ENCODE data around the gene ADAMTS14.
"Not testable (repeated sequence)": the region's sequence is repeated elsewhere in the genome, so short reads cannot be mapped to it uniquely, and the experiment has no call there.

Gene ADAMTS14

GRCh38 chr10:70658582-70659136, 13.6 kb upstream of the ADAMTS14 start:
- no peak for DNase-seq (ENCODE audit: low spot score)

DNA sequence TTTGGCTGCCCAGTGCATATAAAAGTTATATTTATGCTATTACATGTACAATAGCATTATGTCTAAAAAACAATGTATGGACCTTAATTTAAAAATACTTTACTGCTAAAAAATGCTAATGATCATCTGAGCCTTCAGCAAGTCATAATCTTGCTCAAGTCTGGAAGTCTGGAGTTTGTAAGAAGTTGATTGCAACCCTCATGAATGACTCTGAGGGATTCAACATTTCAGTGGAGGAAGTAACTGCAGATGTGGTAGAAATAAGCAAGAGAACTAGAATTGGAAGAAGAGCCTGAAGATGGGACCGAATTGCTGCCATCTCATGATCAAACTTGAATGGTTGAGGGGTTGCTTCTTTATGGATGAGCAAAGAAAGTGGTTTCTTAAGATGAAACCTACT, 13.0 kb upstream of the ADAMTS14 start:
- no peak for DNase-seq (ENCODE audit: low spot score)

GRCh38 chr10:70660722-70661121, 11.6 kb upstream of the ADAMTS14 start:
- DNase-seq (ENCODE audit: low spot score) = peak; percentile 90

- no peak for DNase-seq (ENCODE audit: low spot score)
Observed at GRCh38 chr10:70661623-70662361, 10.5 kb upstream of the ADAMTS14 start.

GRCh38 chr10:70662362-70663220, 9.7 kb upstream of the ADAMTS14 start:
- DNase-seq (ENCODE audit: low spot score) = no peak

DNA sequence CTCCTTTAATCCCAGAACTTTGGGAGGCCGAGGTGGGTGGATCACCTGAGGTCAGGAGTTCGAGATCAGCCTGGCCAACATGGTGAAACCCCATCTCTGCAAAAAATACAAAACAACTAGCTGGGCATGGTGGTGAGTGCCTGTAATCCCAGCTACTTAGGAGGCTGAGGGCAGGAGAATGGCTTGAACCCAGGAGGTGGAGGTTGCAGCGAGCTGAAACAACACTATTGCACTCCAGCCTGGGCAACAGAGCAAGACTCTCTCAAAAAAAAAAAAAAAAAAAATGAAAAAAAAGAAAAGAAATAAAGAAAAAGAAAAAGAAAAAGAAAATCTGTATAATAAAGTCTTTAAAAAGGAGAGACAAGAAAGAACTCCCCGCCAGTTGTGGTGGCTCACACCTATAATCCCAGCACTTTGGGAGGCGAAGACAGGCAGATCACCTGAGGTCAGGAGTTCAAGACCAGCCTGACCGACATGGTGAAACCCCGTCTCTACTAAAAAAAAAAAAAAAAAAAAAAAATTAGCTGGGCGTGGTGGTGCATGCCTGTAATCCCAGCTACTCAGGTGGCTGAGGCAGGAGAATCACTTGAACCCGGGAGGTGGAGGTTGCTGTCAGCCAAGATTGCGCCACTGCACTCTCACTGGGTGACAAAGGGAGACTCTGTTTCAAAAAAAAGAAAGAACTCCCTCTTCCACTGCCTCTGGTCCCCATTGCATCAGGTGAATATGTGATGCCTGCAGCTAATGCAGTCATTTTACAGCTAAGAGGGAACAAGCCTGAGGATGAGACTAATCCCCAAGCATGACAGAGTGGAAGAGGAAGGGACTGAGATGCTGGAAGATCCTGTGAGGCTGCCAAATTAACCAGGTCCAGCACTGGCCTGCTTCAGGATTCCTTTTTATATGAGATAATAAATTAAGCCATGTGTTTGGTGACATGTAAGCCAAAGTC, 8.6 kb upstream of the ADAMTS14 start:
- DNase-seq (ENCODE audit: low spot score) = not testable (repeated sequence)

GRCh38 chr10:70664702-70665195, 7.6 kb upstream of the ADAMTS14 start:
- peak; percentile 98 for DNase-seq (ENCODE audit: low spot score)

- no peak for DNase-seq (ENCODE audit: low spot score)
Observed at GRCh38 chr10:70666960-70667798, 5.1 kb upstream of the ADAMTS14 start.

- DNase-seq (ENCODE audit: low spot score) = not testable (repeated sequence)
Observed at GRCh38 chr10:70667818-70668217, 4.5 kb upstream of the ADAMTS14 start.

GRCh38 chr10:70668454-70668970, 3.8 kb upstream of the ADAMTS14 start:
- DNase-seq (ENCODE audit: low spot score) = no peak

DNA sequence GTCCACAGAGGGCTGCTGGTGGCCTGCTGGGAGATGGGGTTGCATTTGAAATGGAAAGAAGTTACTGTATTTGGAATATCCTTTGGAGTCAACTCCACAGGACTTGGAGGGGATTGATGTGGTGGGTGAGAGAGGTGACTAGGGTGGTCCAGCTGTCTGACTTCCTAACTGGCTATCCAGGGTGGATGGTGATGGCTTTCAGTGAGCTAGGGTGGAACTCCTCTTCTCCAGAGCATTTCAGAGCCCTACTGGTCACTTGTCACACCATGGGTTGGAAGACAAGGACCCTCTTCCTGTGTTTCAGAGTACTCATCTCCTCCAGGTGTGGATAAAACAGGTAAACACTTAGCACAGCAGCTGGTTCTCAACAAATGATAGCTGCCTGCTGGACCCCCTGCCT, 3.3 kb upstream of the ADAMTS14 start:
- DNase-seq (ENCODE audit: low spot score) = no peak

DNA sequence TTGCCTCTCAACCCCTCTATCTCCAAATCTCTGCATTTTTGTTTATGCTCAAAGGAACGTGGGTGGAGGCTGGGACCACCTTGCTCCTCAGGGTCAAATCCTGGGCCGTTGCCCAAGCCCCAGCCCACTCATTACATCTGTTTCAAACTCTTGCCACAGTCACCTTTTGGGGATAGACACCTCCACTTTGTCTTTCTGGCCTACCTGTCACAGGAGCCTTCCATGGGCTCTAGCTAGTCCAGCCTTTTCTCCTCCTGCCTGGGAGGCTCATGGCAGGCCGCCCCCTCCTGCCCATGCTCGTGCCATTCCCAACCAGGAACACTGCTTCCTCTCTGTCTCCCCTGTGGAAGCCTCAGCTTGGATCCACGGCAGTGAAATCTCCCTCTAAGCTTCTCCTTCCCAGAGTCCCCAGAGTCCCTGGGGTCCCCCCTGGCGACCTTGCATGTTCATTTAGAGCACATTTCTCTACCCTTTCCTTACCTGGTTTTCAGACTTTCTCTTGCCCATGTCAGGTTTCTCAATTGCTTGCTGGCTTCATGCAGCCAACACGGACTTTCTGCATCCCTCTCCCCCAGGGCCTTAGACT, 2.5 kb upstream of the ADAMTS14 start:
- DNase-seq (ENCODE audit: low spot score) = no peak

DNA sequence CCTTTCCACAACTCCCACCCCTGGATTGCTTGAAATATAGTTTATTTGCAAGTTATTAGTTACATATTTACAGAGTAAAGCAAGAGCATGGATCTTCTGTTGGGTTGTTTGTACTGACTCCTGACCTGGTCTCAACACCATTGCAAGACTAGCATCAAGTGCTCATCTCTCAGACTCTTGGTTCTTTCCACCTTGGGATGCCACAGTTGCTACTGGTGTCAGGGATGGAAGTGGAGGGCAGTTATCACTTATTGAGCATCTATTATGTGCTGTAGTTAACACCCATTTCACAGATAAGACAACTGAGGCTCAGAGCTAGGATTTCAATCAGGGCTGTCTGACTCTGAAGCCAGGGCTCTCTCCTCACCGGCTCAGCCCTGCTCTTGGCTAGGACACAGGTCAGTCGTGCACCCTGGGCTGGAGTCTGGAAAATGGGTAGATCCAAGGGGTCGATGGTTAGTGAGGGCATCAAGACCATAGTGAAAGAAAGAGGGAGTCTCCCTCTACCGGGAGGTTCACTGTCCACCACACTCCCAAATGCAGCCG, 614 bp upstream of the ADAMTS14 start:
- DNase-seq (ENCODE audit: low spot score) = no peak

- no peak for DNase-seq (ENCODE audit: low spot score)
Observed at GRCh38 chr10:70673043-70673928, 980 bp downstream of the ADAMTS14 start.

DNA sequence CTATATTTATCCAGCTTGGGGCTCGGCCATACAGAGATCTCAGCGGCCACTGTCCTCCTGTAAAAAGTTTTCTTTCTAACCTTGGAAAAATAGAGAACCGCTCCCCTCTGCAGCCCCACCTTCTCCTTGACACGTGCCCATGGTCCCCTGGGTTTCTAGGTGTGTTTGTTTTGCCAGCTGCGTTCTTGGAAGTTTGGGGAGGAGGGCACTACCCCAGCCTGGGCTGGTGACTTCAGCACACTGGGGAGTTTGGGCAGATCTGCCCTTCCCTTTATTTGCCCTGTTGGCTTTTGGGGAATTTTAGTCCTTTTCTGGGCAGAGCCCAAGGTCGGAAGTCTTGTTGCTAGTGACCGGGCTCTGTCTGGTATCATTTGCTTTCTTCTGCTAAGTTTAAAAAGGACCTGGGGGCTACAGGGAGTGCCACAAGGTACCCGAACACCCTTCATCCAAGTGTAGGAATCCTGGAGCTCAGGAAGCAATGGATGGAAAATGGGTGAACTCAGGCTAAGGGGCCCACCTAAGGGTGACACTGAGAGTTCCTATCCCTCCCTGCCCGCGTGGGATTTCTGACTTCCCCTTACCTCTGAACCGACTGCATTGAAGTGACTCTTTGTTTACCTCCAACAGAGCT, 1.7 kb downstream of the ADAMTS14 start:
- DNase-seq (ENCODE audit: low spot score) = no peak

DNA sequence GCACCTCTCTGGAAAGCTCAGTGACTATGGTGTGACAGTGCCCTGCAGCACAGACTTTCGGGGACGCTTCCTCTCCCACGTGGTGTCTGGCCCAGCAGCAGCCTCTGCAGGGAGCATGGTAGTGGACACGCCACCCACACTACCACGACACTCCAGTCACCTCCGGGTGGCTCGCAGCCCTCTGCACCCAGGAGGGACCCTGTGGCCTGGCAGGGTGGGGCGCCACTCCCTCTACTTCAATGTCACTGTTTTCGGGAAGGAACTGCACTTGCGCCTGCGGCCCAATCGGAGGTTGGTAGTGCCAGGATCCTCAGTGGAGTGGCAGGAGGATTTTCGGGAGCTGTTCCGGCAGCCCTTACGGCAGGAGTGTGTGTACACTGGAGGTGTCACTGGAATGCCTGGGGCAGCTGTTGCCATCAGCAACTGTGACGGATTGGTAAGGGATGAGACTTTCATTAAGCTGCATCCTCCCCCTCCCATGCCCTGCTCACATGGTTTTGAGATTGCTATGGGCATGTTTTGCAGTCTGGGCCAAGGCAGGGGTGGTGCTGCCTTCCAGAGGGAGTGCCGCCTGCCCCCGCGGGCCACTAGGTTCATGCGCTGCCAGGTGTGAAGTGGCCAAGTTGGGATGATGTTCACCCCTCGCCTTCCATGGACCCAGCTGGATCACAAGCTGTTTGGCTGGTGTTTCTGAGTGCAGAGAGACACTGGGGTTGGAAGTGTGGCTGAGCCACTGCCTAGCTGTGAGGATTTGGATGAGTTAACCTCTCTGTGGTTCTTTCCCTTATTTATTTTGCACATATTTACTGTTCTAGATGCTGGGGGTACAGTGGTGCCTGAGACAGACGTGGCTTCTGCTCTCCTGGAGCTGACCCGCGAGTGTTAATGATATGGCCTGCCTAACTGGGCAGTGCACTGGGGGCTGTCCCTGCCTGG, 2.5 kb downstream of the ADAMTS14 start:
- DNase-seq (ENCODE audit: low spot score) = no peak
